ENCODE data around the gene TGM5. TPM values are rescaled to one million over a fixed set of nuclear protein-coding genes. Genes with fewer than 3 reads are reported as not detected.

TGM5 gene
- total RNA-seq, 2 donors from 2014 or later, result not detected

DNA sequence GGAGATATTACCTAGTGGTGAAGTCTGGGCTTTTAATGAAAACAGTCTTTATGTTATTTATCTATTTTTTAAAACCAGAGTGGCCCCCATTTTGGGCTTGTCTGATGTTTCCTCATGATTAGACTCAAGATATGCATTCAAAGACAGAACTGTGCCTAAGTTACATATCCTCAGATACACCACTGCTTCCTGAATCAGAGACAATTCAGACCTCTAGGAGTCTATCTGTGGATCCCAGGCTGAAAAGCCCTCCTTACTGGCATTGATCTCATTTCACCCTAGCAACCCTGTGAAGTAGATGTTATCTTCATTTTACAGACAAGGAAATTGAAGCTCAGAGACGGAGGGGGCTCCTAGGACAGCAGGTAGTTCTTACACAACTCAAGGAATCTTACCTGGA lies 16.8 kb upstream of the TGM5 start:
- H3K4me3 ChIP-seq (ENCODE audit: low read length), result no peak overlapping the region
- no peak for DNase-seq
- H3K27ac Mint-ChIP-seq, result no peak overlapping the region
- no peak overlapping the region for H3K9ac ChIP-seq (ENCODE audit: extremely low read depth, low read length, poor library complexity, severe bottlenecking)
- no peaks in the 10 kb centered on the region for H3K4me1 Mint-ChIP-seq
- TF ChIP-seq, protein P1, sequence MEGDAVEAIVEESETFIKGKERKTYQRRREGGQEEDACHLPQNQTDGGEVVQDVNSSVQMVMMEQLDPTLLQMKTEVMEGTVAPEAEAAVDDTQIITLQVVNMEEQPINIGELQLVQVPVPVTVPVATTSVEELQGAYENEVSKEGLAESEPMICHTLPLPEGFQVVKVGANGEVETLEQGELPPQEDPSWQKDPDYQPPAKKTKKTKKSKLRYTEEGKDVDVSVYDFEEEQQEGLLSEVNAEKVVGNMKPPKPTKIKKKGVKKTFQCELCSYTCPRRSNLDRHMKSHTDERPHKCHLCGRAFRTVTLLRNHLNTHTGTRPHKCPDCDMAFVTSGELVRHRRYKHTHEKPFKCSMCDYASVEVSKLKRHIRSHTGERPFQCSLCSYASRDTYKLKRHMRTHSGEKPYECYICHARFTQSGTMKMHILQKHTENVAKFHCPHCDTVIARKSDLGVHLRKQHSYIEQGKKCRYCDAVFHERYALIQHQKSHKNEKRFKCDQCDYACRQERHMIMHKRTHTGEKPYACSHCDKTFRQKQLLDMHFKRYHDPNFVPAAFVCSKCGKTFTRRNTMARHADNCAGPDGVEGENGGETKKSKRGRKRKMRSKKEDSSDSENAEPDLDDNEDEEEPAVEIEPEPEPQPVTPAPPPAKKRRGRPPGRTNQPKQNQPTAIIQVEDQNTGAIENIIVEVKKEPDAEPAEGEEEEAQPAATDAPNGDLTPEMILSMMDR (conservative IDR thresholded peaks at IDR 0.05), result no peak
- WGBS, 2 experiments (ENCODE audit: insufficient coverage in 1 of 2, insufficient read length in 1 of 2), result 97 to 100% methylated on average over 1 of the region's 1 CpG
- H3K36me3 ChIP-seq (ENCODE audit: control insufficient read depth, insufficient read depth, low read length), result no peaks in the 10 kb centered on the region
- no peak overlapping the region for H3K4me3 Mint-ChIP-seq
- H3K4me1 ChIP-seq (ENCODE audit: control insufficient read depth, insufficient read depth, low read length), result no peaks in the 10 kb centered on the region
- H3K9me3 ChIP-seq (ENCODE audit: control insufficient read depth, low read length), result no peaks in the 10 kb centered on the region
- H3K27ac ChIP-seq (ENCODE audit: low read depth, low read length), result no peak overlapping the region
- no peaks in the 10 kb centered on the region for H3K36me3 Mint-ChIP-seq (ENCODE audit: low read depth)
- H3K27me3 ChIP-seq (ENCODE audit: control insufficient read depth, insufficient read depth, low read length, poor library complexity, severe bottlenecking), result peaks cover 4% of the 10 kb centered on the region
- no peaks in the 10 kb centered on the region for H3K9me3 Mint-ChIP-seq
- H3K27me3 Mint-ChIP-seq (ENCODE audit: insufficient read depth), result peaks cover 5% of the 10 kb centered on the region

DNA sequence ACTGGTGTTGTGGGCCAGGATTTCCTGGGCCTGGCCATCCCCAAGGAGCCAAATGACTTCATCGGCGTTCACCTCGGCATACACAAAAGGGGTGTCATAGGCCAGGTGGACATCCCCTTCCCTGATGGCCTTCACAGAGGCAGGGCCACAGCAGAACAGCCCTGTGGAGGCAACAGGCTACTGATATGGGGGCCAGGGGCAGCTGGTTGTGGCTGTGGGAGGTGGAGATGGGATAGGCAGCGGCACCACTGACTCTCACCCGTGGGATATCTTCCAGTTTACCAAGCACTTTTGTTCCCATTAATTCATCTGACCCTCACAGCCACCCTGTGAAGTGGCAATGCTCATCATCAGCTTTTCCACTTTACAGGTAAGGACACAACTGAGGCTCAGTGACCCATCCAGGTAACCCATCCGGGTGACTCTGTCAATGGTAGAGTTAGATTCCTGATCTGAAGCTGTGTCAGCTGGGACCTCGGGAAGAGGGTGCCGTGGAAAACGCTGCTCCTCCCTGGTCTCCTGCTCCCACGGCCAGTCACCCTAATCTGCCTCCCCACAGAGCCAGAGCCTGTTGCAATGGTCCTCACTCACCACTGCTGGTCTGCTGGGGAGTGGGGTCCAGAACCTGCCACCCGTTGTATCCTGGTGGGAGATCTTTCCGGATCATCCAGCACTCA lies 15.3 kb upstream of the TGM5 start:
- Histone ChIP-seq H3K27me3 (ENCODE audit: control insufficient read depth, insufficient read depth, low read length, poor library complexity, severe bottlenecking) (no peaks in the 10 kb centered on the region), H3K4me1 (ENCODE audit: control insufficient read depth, insufficient read depth, low read length) (no peaks in the 10 kb centered on the region), H3K9ac (ENCODE audit: extremely low read depth, low read length, poor library complexity, severe bottlenecking) (no peak overlapping the region), H3K36me3 (ENCODE audit: control insufficient read depth, insufficient read depth, low read length) (no peaks in the 10 kb centered on the region), H3K4me3 (ENCODE audit: low read length) (no peak overlapping the region), H3K9me3 (ENCODE audit: control insufficient read depth, low read length) (no peaks in the 10 kb centered on the region), H3K27ac (ENCODE audit: low read depth, low read length) (no peak overlapping the region)
- Mint-ChIP-seq H3K4me3 (no peak overlapping the region), H3K27ac (no peak overlapping the region), H3K27me3 (ENCODE audit: insufficient read depth) (no peaks in the 10 kb centered on the region), H3K4me1 (no peaks in the 10 kb centered on the region), H3K36me3 (ENCODE audit: low read depth) (no peaks in the 10 kb centered on the region), H3K9me3 (no peaks in the 10 kb centered on the region)
- 91 to 100% methylated on average over 3 to 12 of the region's 12 CpGs for WGBS, 2 experiments (ENCODE audit: insufficient coverage in 1 of 2, insufficient read length in 1 of 2)
- TF ChIP-seq, protein P1 (conservative IDR thresholded peaks at IDR 0.05), result no peak
- DNase-seq, result no peak

DNA sequence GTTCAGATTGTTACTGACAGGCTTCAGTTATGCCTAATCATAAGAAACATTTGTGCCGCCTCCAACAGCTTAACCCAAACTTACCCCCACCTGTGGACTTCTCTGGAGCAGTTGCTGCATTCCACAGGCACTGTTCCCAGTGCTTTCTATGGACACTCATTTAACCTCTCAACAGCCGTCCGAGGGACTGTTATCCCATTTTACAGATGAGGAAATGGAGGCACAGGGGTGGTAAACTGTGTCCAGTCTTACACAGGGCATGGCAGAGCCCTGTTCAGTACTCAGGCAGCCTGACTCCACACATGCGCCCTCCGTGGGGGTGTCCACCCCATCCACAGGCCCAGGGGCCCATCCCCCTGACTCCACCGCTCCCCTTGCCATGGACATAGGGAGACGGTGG lies 14.3 kb upstream of the TGM5 start:
- Mint-ChIP-seq H3K9me3 (no peaks in the 10 kb centered on the region), H3K27ac (no peak overlapping the region), H3K36me3 (ENCODE audit: low read depth) (no peaks in the 10 kb centered on the region), H3K27me3 (ENCODE audit: insufficient read depth) (no peaks in the 10 kb centered on the region), H3K4me1 (no peaks in the 10 kb centered on the region), H3K4me3 (no peak overlapping the region)
- no peaks in the 10 kb centered on the region for H3K9me3 ChIP-seq (ENCODE audit: control insufficient read depth, low read length)
- TF ChIP-seq, protein P1 (conservative IDR thresholded peaks at IDR 0.05), result no peak
- no peaks in the 10 kb centered on the region for H3K4me1 ChIP-seq (ENCODE audit: control insufficient read depth, insufficient read depth, low read length)
- no peak for DNase-seq
- no peak overlapping the region for H3K9ac ChIP-seq (ENCODE audit: extremely low read depth, low read length, poor library complexity, severe bottlenecking)
- WGBS, 2 experiments (ENCODE audit: insufficient coverage in 1 of 2, insufficient read length in 1 of 2), result 90 to 100% methylated on average over 1 to 7 of the region's 7 CpGs
- no peaks in the 10 kb centered on the region for H3K36me3 ChIP-seq (ENCODE audit: control insufficient read depth, insufficient read depth, low read length)
- no peak overlapping the region for H3K4me3 ChIP-seq (ENCODE audit: low read length)
- H3K27ac ChIP-seq (ENCODE audit: low read depth, low read length), result no peak overlapping the region
- no peaks in the 10 kb centered on the region for H3K27me3 ChIP-seq (ENCODE audit: control insufficient read depth, insufficient read depth, low read length, poor library complexity, severe bottlenecking)

Measured in endodermal cell (in vitro differentiated cells).